ENCODE data around the gene MPRIP. TPM values are rescaled to one million over a fixed set of nuclear protein-coding genes. Genes with fewer than 3 reads are reported as not detected.

Gene MPRIP
- total RNA-seq, 4 donors from 2014 or later, result 130 to 244 (median 155) TPM

- no peaks in the 10 kb centered on the region for H3K27me3 ChIP-seq
- H3K9me3 ChIP-seq, result no peaks in the 10 kb centered on the region
- peaks cover 50 to 73% of the 10 kb centered on the region in 2 donors for H3K4me1 ChIP-seq
- intact Hi-C loops (cut with DNase I), result no loop called here
- H3K27ac ChIP-seq, result peak overlapping the region in 2 of 3 donors; percentile 52 to 62
- WGBS, 2 donors, result 77 to 92% methylated on average over 2 to 4 of the region's 4 CpGs
- H3K36me3 ChIP-seq, result no peaks in the 10 kb centered on the region
- no peak overlapping the region for H3K4me3 ChIP-seq (replicated peaks in 1 of 3)
- DNase-seq, result no peak
- TF ChIP-seq CTCF (IDR thresholded peaks at IDR 0.05) (no peak), POLR2A (IDR thresholded peaks at IDR 0.05) (no peak)
Measured at GRCh38 chr17:17107281-17107680, 65.0 kb downstream of the MPRIP start.

DNA sequence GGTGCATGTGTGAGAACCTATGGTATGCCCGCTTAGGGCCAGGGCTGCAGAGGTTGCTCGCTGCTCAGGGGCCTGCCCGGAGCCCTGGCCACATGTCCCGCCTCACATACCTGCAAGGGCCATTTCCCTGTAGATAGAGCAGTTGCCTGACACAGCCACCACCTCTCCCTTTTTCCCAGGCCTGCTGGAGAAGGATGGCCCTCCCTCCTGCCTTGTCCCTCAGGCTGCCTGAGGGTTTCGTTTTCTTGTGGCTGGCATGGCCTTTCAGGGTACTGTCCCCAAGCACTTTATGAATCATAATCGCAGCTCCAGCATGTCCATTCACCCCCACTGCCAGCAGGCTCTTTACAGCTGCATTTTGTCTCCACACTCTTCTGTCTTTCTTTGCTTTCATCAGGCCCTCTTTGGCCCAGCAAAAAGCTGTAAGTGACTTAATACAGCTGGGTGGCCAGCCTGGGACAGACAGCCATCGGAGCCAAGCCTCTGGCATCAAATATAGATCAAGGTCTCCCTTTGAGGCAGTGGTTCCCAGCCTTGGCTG is 65.7 kb downstream of the MPRIP start:
- no peak overlapping the region for H3K4me3 ChIP-seq (replicated peaks in 1 of 3)
- no peak for TF ChIP-seq CTCF (IDR thresholded peaks at IDR 0.05)
- no peak for TF ChIP-seq POLR2A (IDR thresholded peaks at IDR 0.05)
- intact Hi-C loops (cut with DNase I), result no loop called here
- 69 to 81% methylated on average over 7 of the region's 7 CpGs for WGBS, 2 donors
- no peaks in the 10 kb centered on the region for H3K27me3 ChIP-seq
- H3K36me3 ChIP-seq, result no peaks in the 10 kb centered on the region
- DNase-seq, result no peak
- no peaks in the 10 kb centered on the region for H3K9me3 ChIP-seq
- H3K27ac ChIP-seq, result peak overlapping the region; percentile 35 to 62 (median 59)
- peaks cover 55 to 80% of the 10 kb centered on the region in 2 donors for H3K4me1 ChIP-seq

DNA sequence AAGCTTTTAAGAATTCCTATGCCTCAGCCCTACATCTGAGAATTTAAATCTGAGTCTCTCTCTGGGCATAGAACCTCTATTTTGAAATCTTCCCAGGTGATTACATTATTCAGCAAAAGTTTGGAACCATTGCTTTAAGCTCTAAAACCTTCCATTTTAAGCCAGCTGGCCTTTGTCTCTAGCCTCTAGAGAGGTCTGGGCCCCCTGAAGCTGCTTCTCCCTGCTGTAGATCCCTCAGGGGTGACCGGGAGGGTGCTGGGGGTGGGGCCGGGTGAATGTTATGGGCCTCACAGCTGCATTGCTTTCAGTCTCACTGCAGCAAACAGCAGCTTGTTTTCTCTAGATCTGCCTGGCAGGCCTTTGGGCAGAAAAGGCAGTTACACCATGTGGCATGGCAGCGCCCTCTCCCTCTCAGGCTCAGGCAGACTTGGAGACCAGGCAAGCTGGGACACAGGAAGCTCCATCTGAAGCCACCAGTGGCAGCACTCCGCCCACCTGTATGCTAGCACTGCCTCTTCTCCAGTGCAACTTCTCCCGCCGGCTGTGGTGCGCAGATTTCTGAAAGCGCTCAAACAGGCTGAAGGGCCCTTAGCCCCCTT is 66.3 kb downstream of the MPRIP start:
- Histone ChIP-seq H3K27me3 (no peaks in the 10 kb centered on the region), H3K4me1 (peaks cover 55 to 82% of the 10 kb centered on the region in 2 donors), H3K9me3 (no peaks in the 10 kb centered on the region), H3K4me3 (replicated peaks in 1 of 3) (no peak overlapping the region), H3K27ac (peak overlapping the region; percentile 35 to 62 (median 59)), H3K36me3 (no peaks in the 10 kb centered on the region)
- intact Hi-C loops (cut with DNase I), result no loop called here
- WGBS, 2 donors, result 31 to 55% methylated on average over 6 to 8 of the region's 8 CpGs
- DNase-seq, result peak; percentile 77 to 82
- TF ChIP-seq CTCF (IDR thresholded peaks at IDR 0.05) (no peak), POLR2A (IDR thresholded peaks at IDR 0.05) (no peak)

DNA sequence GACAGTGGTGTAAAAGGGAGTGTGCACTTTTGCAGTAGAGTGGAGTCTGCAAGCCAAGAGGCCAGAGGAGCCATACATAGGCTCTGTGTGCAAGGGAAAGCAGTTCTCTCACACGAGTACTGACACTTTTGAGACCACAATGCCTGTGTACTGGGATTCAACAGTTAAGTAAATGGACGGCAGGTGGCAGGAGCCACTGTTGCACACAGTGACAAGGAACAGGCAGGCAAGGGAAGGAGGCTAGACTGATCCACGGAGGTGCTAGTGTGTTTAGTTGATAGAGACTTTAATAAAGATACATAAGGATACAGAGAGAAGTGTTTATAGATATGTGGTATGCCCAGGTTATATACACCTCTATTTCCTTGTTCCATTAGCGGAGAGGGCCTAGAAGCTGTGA is 67.0 kb downstream of the MPRIP start:
- H3K27ac ChIP-seq, result peak overlapping the region; percentile 17 to 62 (median 59)
- DNase-seq, result peak; percentile 39 to 48
- no peaks in the 10 kb centered on the region for H3K27me3 ChIP-seq
- H3K9me3 ChIP-seq, result no peaks in the 10 kb centered on the region
- intact Hi-C loops (cut with DNase I), result no loop called here
- TF ChIP-seq CTCF (IDR thresholded peaks at IDR 0.05), result peak in 2 of 6 experiments; percentile 31 to 35
- no peak for TF ChIP-seq POLR2A (IDR thresholded peaks at IDR 0.05)
- no peak overlapping the region for H3K4me3 ChIP-seq (replicated peaks in 1 of 3)
- H3K36me3 ChIP-seq, result no peaks in the 10 kb centered on the region
- 50% methylated on average over 4 of the region's 4 CpGs for WGBS, 2 donors
- H3K4me1 ChIP-seq, result peaks cover 52 to 79% of the 10 kb centered on the region in 2 donors

DNA sequence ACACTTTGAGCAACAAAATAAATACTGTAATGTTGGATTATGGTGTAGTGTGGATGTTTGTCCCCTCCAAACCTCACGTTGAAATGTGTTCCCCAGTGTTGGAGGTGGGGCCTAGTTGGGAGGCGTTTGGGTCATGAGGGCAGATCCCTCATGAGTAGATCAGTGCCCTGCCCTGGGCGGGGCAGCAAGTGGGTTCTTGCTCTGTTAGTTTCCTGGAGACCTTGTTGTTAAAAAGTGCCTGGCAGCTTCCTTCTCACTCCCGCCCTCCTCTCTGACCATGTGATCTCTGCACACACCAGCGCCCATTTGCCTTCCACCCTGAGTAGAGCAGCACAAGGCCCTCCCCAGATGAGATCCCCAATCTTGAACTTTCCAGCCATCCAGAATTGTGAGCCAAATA is 67.7 kb downstream of the MPRIP start:
- TF ChIP-seq POLR2A (IDR thresholded peaks at IDR 0.05), result no peak
- no peak for TF ChIP-seq CTCF (IDR thresholded peaks at IDR 0.05)
- H3K27me3 ChIP-seq, result no peaks in the 10 kb centered on the region
- H3K4me1 ChIP-seq, result peaks cover 52 to 79% of the 10 kb centered on the region in 2 donors
- no peaks in the 10 kb centered on the region for H3K9me3 ChIP-seq
- intact Hi-C loops (cut with DNase I), result no loop called here
- DNase-seq, result peak; percentile 77 to 82
- WGBS, 2 donors, result 14 to 19% methylated on average over 5 of the region's 5 CpGs
- H3K4me3 ChIP-seq (replicated peaks in 1 of 3), result no peak overlapping the region
- H3K36me3 ChIP-seq, result no peaks in the 10 kb centered on the region
- H3K27ac ChIP-seq, result peak overlapping the region; percentile 17 to 27 (median 18)
